HG02678 (cell line): ENCODE measurements around the gene ALX3.

ENCODE experiments used
- ATAC-seq: cut with Tn5 transposase; IDR thresholded peaks from one replicate; pipeline ENCODE4 v1.9.1; 2021; ENCODE audit warnings: mild to moderate bottlenecking, moderate library complexity; ENCODE audit not compliant: unreplicated experiment

Gene ALX3

GRCh38 chr1:110070671-110071242 lies at the start of gene ALX3:
ALX3 (minus strand) TSS chr1:110070672; CDS start chr1:110070612, 60 bp downstream.
- no peak for ATAC-seq

GRCh38 chr1:110119843-110120242 lies 49.4 kb upstream of the ALX3 start:
- ATAC-seq, result no peak

DNA sequence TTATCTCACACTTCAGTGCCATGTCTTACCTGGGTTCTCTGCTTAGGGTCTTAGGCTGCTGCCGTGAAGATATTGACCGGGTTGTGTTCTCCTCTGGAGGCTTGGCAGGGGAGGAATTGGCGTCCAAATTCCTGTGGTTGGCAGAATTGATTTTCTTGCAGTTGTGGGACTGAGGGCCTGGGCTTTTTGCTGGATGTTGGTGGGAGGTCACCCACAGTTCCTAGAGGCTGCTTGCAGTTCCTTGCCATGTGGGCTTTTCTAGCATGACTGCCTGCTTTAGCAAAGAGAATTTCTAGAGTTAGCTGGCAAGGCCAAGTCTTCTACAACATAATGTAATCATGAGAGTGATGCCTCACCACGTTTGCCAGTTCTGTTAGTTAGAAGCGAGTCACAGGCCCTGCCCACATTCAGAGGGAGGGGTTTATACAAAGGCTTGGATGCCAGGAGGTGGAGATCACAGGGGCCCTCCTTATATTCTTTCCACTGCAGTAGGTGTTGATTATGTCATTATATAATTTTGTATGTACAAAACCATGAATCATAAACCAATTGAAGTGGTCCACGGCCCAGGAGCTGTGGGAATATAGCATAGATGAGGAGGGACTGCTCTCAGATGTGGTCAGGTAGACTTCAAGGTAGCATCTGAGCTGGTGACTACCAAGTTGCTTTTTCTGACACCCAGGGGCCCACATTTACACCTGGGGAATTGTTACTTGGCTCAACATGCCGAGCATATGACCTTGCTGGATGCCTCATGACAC lies 48.3 kb upstream of the ALX3 start:
- ATAC-seq, result no peak

GRCh38 chr1:110114784-110115183 lies 44.3 kb upstream of the ALX3 start:
- ATAC-seq, result no peak

GRCh38 chr1:110114173-110114572 lies 43.7 kb upstream of the ALX3 start:
- no peak for ATAC-seq

DNA sequence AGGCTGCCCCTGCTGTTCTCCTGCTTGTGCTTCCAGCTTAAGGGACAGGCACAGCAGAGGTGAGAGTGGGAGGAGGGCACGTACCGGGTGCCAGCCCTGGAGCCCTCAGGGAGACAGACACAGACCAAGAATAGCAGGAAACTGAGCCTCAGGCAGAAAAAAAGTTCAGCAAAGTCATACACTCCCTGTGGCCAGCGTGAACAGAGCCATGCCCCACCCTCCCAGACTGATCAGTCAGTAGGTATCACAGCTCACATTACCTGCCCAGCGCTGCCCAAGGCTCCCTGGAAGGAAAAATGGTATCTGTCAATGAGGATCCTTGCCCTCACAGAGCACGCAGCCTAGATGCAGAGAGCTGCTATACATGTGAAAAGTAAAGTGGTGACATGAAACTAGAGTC lies 43.1 kb upstream of the ALX3 start:
- no peak for ATAC-seq

DNA sequence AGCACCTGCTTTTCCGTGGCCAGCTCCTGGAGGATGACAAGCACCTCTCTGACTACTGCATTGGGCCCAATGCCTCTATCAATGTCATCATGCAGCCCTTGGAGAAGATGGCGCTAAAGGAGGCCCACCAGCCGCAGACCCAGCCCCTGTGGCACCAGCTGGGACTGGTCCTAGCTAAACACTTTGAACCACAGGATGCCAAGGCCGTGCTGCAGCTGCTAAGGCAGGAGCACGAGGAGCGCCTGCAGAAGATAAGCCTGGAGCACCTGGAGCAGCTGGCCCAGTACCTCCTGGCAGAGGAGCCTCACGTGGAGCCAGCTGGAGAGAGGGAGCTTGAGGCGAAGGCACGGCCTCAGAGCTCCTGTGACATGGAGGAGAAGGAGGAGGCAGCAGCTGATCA lies 42.2 kb upstream of the ALX3 start:
- ATAC-seq, result no peak

- no peak for ATAC-seq
These were observed 41.7 kb upstream of the ALX3 start, which contains the start of gene UBL4B for GRCh38 chr1:110112143-110112542. UBL4B (plus strand) TSS chr1:110112443; CDS start chr1:110112535, 92 bp downstream.

GRCh38 chr1:110111081-110111480 lies 40.6 kb upstream of the ALX3 start:
- ATAC-seq, result no peak

DNA sequence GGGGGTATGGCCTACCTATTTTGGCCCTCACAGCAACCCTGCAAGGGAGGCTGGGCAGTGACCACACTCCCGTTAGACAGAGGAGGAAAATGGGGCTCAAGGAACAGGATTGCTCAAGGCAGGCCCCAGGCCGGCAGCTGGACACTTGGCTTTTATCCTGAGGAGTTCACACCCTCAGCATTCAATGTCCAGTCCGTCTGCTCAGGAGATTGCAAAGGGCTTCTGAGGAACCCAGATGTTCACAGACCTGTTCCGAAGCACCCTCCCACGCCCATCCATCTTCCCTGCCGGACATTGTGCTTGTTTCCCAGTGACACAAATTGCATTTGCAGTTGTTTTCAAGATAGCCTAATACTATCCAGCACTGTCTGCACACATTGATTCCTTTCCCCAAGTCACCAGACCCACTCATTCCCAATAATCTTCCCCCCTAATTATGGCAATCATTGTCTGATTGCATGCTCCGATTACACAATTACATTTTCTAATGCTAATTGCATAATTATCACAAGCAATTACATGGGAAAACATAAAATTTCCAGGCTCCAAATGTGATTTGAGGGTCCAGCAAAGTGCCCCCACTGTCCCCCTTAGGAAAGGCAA lies 37.5 kb upstream of the ALX3 start:
- no peak for ATAC-seq

DNA sequence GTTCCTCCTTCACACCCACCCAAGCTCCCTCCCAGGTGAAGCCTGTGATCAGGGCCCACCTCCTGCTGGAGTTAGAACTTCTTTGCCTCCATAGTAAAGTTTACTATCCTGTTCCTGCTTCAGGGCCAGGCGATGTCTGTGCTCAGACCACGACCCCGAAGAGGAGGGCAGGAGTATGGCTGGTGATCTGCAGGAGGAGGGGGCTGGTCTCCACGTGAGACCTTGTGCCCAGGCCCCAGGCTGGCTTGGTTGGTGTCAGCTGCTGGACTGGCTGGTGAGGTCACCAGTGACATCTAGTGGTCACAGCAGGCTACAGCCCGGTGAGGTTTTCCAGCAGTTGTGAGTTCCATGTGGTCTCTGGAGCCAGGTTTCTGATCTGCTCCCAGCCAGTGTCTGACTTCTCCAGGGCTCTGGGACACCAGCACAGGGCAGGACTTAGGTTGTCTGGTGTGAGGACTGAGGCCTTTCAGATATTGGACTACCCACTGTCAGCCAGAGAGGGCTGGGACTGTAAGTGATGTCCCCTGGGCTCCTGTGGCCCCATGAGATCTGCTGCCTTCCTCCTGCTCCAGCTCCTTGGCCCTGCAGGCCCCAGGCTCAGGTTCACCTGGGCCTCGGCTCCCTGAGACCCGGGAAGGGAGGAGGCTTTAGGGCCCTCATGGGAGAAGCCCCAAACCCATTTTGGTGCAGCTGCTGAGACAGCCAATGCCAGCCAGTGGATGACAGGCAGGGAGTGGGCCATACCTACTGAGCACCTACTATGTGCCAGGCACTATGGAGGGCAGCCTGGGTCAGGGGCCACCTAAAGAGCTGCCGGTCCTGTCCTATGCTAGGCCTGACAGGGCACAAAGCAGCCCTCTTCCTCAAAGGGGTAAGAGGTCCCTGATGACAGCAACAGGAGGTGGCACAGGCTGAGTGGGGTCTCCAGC lies 35.8 kb upstream of the ALX3 start:
- no peak for ATAC-seq

DNA sequence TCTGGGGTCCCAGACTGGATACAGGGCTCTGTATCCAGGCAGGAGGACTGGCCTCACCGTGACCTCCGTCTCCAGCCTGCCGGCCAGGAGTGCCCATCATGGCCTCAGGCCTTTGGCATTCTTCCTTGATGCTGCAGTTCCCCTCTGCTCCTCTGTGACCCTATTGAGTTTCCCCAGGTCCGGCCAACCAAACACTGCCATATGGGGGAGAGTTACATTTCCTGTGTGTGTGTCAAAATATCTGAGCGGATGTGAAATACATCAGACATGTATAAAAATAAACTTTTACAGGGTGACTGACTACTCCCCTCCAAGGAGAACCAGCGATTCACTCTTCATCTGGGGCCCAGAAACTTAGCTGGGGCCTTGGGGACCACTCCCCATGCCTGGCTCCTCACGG lies 31.6 kb upstream of the ALX3 start:
- no peak for ATAC-seq

- no peak for ATAC-seq
These were observed 29.9 kb upstream of the ALX3 start for GRCh38 chr1:110100335-110100734.

- no peak for ATAC-seq
These were observed 28.0 kb upstream of the ALX3 start for GRCh38 chr1:110098222-110099026.

GRCh38 chr1:110097507-110098221 lies 27.2 kb upstream of the ALX3 start:
- ATAC-seq, result no peak

- ATAC-seq, result no peak
These were observed 24.6 kb upstream of the ALX3 start for GRCh38 chr1:110094931-110095654.

DNA sequence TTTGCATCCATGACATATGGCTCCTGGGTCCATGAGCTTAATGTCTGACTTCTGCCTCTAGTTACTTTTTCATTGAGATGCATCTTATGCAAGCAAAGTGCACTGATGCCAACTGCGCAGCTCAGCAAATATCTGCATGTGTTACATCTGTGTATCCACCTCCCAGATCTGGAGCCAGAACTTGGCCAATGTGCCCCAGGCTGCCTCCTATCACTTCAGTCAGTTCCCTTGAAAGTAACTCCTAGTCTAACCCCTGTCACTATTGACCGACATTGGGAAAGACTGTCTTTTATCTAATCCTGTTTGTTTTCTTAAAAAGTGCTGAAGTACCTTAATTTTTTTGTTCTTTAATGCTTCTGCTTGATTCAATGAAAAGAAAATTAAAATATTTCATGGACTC lies 22.5 kb upstream of the ALX3 start:
- no peak for ATAC-seq

- ATAC-seq, result no peak
These were observed 21.3 kb upstream of the ALX3 start for GRCh38 chr1:110091791-110092190.

- no peak for ATAC-seq
These were observed 20.9 kb upstream of the ALX3 start for GRCh38 chr1:110091381-110091780.
